ENCODE data around the gene PNPLA7. TPM values are rescaled to one million over a fixed set of nuclear protein-coding genes. Genes with fewer than 3 reads are reported as not detected.
"Not testable (repeated sequence)": the region's sequence is repeated elsewhere in the genome, so short reads cannot be mapped to it uniquely, and the experiment has no call there.

The PNPLA7 gene
- total RNA-seq, 1 experiment from 2014 or later: not detected

GRCh38 chr9:137511758-137512463 is 38.3 kb downstream of the PNPLA7 start:
- no peaks in the 10 kb centered on the region for H3K36me3 ChIP-seq
- no peaks in the 10 kb centered on the region for H3K9me3 ChIP-seq
- no peak overlapping the region for H3K4me3 ChIP-seq
- no peaks in the 10 kb centered on the region for H3K27me3 ChIP-seq
- DNase-seq: no peak

- H3K4me3 ChIP-seq, H3K9me3 ChIP-seq, DNase-seq, H3K36me3 ChIP-seq, H3K27me3 ChIP-seq: not testable (repeated sequence)
These were observed 39.1 kb downstream of the PNPLA7 start for GRCh38 chr9:137511126-137511525.

DNA sequence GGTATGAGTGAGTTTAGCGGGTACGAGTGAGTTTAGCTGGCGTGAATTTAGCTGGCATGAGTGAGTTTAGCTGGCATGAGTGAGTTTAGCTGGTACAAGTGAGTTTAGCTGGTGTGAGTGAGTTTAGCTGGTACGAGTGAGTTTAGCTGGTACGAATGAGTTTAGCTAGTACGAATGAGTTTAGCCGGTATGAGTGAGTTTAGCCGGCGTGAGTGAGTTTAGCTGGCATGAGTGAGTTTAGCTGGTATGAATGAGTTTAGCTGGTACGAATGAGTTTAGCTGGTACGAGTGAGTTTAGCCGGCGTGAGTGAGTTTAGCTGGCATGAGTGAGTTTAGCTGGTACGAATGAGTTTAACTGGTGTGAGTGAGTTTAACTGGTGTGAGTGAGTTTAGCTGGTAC is 41.0 kb downstream of the PNPLA7 start:
- Histone ChIP-seq H3K4me3 (no peak overlapping the region), H3K36me3 (no peaks in the 10 kb centered on the region), H3K9me3 (no peaks in the 10 kb centered on the region), H3K27me3 (no peaks in the 10 kb centered on the region)
- no peak for DNase-seq

DNA sequence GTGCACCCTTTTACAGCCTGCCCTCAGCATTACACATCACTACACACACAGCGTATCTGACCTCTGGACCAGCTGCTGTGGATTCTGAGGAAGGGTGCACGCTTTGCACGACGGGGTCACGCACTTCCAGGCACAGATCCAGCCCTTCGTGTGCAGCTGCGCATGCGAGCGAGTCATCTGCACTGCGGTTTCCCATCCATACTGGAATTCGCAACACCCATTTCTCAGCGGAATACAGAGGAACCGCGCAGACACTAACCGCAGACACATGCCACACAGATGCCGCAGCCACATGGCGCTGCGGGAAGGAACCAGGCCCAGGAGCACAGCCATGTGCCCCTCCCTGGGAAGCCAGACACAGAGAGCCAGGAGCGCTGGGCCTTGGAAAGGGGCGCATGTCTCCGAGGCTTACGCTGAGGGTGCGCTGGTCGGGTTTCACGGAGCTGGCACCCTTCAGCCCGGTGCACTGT is 43.5 kb downstream of the PNPLA7 start:
- DNase-seq: peak; percentile 66
- no peaks in the 10 kb centered on the region for H3K9me3 ChIP-seq
- no peak overlapping the region for H3K4me3 ChIP-seq
- H3K36me3 ChIP-seq: no peaks in the 10 kb centered on the region
- H3K27me3 ChIP-seq: no peaks in the 10 kb centered on the region

DNA sequence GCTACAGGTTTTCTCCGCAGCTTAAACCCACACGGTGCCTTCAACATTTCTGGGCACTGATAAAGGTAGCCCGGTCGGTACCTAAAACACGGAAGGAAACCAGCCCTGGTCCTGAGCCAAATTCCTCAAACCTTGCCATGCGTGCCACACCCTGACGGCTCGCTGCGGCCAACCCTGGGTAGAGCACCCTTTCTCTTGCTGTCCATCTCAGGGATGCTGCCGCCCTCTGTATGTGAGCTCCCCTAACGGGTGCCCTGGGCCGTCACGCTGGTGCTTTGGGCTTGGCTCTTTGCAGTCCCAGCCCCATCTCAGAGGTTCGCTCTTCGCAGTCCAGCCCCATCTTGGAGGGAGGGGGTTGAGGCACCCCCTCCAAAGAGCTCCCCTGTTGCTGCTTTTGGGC is 43.9 kb downstream of the PNPLA7 start:
- no peaks in the 10 kb centered on the region for H3K9me3 ChIP-seq
- no peaks in the 10 kb centered on the region for H3K27me3 ChIP-seq
- DNase-seq: no peak
- no peaks in the 10 kb centered on the region for H3K36me3 ChIP-seq
- no peak overlapping the region for H3K4me3 ChIP-seq

GRCh38 chr9:137505421-137506140 is 44.6 kb downstream of the PNPLA7 start:
- H3K27me3 ChIP-seq: no peaks in the 10 kb centered on the region
- H3K9me3 ChIP-seq: no peaks in the 10 kb centered on the region
- no peaks in the 10 kb centered on the region for H3K36me3 ChIP-seq
- no peak for DNase-seq
- no peak overlapping the region for H3K4me3 ChIP-seq

GRCh38 chr9:137504432-137504777 is 45.8 kb downstream of the PNPLA7 start:
- no peak for DNase-seq
- H3K36me3 ChIP-seq: no peaks in the 10 kb centered on the region
- H3K4me3 ChIP-seq: no peak overlapping the region

DNA sequence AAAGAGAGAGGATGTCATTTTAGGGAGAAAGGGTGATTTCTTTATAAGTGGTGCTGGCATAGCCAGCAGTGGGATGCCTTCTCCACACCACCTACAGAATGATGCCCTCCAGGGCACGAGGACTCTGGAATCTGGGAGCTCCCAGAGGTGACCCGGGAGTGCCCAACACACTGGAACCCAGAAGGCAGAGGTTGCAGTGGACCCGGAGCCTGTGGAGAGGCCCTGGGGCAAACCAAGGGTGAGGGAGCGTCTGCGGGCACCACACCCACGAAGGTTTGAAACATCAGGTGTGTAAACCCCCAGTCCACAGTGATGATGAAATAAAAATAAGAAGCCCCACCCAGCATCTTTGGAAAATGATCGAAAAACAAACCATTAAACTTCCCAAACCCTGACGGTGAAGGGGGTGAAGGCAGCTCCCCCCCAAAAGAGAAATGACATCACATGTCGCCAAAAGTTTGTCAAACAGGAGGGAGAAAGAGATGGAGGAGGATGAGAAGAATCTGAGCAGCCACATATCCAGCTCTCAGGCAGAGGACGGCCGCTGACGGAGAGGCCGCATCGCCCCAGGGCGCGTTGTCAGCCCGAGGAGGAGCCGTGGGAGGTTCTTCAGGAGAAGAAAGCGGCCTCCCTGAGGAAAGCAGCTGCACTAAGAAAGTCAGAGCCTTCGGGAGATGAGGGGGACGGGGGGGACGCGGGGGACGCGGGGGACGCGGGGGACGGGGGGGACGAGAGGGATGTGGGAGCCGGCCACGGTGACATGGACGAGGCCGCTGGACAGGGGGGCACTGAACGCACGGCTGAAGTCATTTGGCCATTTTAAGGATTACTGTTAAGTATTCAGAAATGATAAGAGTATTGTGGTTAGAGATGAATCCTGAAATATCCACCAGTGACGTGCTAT is 47.9 kb downstream of the PNPLA7 start:
- H3K36me3 ChIP-seq: no peaks in the 10 kb centered on the region
- no peak for DNase-seq
- no peak overlapping the region for H3K4me3 ChIP-seq
- H3K9me3 ChIP-seq: no peaks in the 10 kb centered on the region
- H3K27me3 ChIP-seq: no peaks in the 10 kb centered on the region

More at GRCh38 chr9:137504432-137504777, 45.8 kb downstream of the PNPLA7 start:
- Histone ChIP-seq H3K27me3 (no peaks in the 10 kb centered on the region), H3K9me3 (no peaks in the 10 kb centered on the region)

- Histone ChIP-seq H3K27me3 (no peaks in the 10 kb centered on the region), H3K4me3 (no peak overlapping the region), H3K9me3 (no peaks in the 10 kb centered on the region), H3K36me3 (no peaks in the 10 kb centered on the region)
- DNase-seq: no peak
These were observed 48.7 kb downstream of the PNPLA7 start for GRCh38 chr9:137501457-137501856.

DNA sequence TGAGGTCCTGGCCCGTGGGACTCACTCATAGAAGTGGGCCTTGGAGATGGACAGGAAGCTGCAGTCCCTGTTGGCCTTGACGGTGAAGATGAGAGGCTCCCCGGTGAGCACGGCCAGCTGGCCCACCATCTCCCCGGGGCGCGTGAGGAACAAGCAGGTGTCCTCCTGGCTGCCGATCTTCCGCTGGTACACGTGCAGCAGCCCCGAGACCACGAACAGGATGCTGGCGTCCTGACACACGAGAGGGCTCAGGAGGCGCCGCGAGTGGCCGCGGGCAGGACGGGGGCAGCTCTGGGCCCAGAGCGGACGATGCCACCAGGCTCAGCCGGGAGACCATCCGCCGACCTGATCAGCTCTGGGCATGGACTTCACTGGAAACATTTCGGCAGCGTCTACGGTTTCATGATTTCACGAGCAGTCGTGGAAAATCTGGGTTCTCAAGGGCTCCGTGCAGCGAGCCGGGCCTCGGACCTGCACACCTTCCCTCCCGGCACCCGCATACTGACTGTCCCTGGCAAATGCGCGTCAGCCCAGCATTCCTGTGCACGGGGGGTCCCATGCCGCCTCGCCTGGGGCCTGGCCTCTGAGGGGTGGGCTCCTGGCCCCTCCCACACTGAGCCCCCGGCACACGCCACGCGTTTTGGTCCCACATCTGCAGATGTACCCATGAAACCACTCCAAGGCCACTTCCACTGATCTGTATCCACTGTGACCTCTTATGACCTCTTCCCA is 49.4 kb downstream of the PNPLA7 start:
- Histone ChIP-seq H3K27me3 (no peaks in the 10 kb centered on the region), H3K4me3 (no peak overlapping the region), H3K9me3 (no peaks in the 10 kb centered on the region), H3K36me3 (no peaks in the 10 kb centered on the region)
- DNase-seq: no peak

- no peaks in the 10 kb centered on the region for H3K9me3 ChIP-seq
- no peaks in the 10 kb centered on the region for H3K27me3 ChIP-seq
- H3K36me3 ChIP-seq: no peaks in the 10 kb centered on the region
- H3K4me3 ChIP-seq: no peak overlapping the region
- no peak for DNase-seq
These were observed 50.1 kb downstream of the PNPLA7 start for GRCh38 chr9:137499858-137500661.

DNA sequence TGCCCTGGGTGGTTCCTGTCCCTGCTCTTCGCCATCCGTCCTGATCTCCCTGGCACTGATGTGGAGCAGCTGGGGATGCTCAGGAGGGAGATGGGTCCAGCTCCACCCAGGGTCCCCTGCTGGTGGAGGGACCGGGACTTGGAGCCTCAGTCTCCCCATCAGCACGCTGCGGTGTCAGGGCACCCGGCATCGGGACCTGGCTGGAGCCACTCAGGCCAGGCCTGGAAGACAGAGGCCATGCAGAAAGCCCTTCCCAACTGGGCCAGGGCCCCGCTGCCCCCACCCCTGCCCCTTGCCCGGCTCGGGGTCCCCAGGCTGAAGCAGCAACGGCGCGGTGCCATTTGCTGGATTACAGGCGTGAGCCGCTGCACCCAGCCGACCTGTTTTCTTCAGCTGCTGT is 50.8 kb downstream of the PNPLA7 start:
- Histone ChIP-seq H3K4me3 (no peak overlapping the region), H3K9me3 (no peaks in the 10 kb centered on the region), H3K27me3 (no peaks in the 10 kb centered on the region), H3K36me3 (no peaks in the 10 kb centered on the region)
- DNase-seq: no peak

GRCh38 chr9:137498720-137499150 is 51.5 kb downstream of the PNPLA7 start:
- H3K27me3 ChIP-seq: no peaks in the 10 kb centered on the region
- no peak for DNase-seq
- no peaks in the 10 kb centered on the region for H3K9me3 ChIP-seq
- no peaks in the 10 kb centered on the region for H3K36me3 ChIP-seq
- H3K4me3 ChIP-seq: no peak overlapping the region

- no peak for DNase-seq
- Histone ChIP-seq H3K9me3 (no peaks in the 10 kb centered on the region), H3K27me3 (no peaks in the 10 kb centered on the region)
These were observed 52.1 kb downstream of the PNPLA7 start for GRCh38 chr9:137497921-137498719.

More at GRCh38 chr9:137497921-137498719, 52.1 kb downstream of the PNPLA7 start:
- no peak overlapping the region for H3K4me3 ChIP-seq
- H3K36me3 ChIP-seq: no peaks in the 10 kb centered on the region
